ENCODE results near the gene FBN1.

GRCh38 chr15:48652510-48653076, 7.1 kb upstream of the FBN1 start:
- TF ChIP-seq CTCF (conservative IDR thresholded peaks at IDR 0.05; ENCODE audit: low read depth, low read length): no peak
- no peak for TF ChIP-seq EZH2 (IDR thresholded peaks at IDR 0.05; ENCODE audit: low read length, unreplicated experiment)
